ENCODE measurements around the gene IQGAP2.

The IQGAP2 gene

DNA sequence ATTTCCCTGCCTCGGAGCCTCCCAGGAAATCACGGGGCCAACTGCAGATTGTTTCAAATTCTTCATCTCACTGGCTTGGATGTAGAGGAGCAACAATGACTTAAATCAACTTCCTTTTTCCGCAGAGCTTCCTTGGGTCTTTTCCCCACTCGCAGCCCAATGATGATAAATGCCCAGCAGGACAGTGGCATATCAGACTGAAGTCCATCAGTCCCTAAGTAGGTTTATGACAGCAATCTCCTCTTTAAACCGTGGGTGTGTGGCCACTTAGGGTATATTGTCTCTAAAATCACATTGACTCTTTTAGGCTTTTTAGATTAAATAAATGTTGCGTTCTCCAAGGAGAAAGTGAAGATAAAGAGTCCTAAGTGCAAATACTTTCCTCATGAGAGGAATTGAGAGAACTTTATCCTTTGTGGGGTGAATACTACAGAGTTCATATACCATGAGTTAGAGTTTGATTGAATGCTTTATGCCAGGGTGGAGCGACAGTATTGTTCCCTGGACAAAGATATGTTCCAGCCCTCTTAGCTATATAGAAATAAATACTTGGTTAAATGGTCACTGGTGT lies 59.1 kb downstream of the IQGAP2 start:
- 85% methylated on average over 7 of the region's 7 CpGs for WGBS
- H3K27me3 ChIP-seq (ENCODE audit: control insufficient read depth in 1 of 2, insufficient read depth in 1 of 2, low read length in 2 of 2), result peaks cover 5 to 12% of the 10 kb centered on the region in 2 experiments
- no peak overlapping the region for H3K4ac ChIP-seq (ENCODE audit: low read depth in 1 of 2, low read length in 2 of 2)
- H3K23ac ChIP-seq (ENCODE audit: low read length in 2 of 2), result no peak overlapping the region
- no peaks in the 10 kb centered on the region for H3K4me1 ChIP-seq (ENCODE audit: control insufficient read depth, insufficient read depth, low read depth, low read length)
- no peaks in the 10 kb centered on the region for H3K9me3 ChIP-seq (ENCODE audit: control insufficient read depth, low read length)
- no peaks in the 10 kb centered on the region for H3K79me1 ChIP-seq (replicated peaks; ENCODE audit: low read length, poor library complexity, severe bottlenecking)
- no peak overlapping the region for H2BK12ac ChIP-seq (ENCODE audit: low read length in 2 of 2)
- no peak overlapping the region for H3K4me3 ChIP-seq (ENCODE audit: insufficient read depth in 1 of 2, low read depth in 1 of 2, low read length in 2 of 2)
- H2AFZ ChIP-seq (ENCODE audit: low read depth, low read length), result no peak overlapping the region
- H3K9ac ChIP-seq (ENCODE audit: low read length), result no peak overlapping the region
- H2BK15ac ChIP-seq (ENCODE audit: low read depth, poor library complexity, severe bottlenecking), result no peak overlapping the region
- H2BK5ac ChIP-seq (ENCODE audit: low read depth, low read length, poor library complexity, severe bottlenecking), result no peak overlapping the region
- no peak overlapping the region for H2BK120ac ChIP-seq (ENCODE audit: low read depth, low read length)
- H3K4me2 ChIP-seq (ENCODE audit: low read length, poor library complexity, severe bottlenecking), result no peak overlapping the region
- H4K8ac ChIP-seq (ENCODE audit: low read length), result no peak overlapping the region
- no peak overlapping the region for H3K14ac ChIP-seq (ENCODE audit: low read length in 2 of 2)
- no peak for DNase-seq
- H3K36me3 ChIP-seq (ENCODE audit: control insufficient read depth in 1 of 2, insufficient read depth in 2 of 2, low read depth in 1 of 2, low read length in 2 of 2), result no peaks in the 10 kb centered on the region
- no peak overlapping the region for H3K18ac ChIP-seq (ENCODE audit: low read depth in 1 of 2, low read length in 2 of 2)
- H4K91ac ChIP-seq (ENCODE audit: low read length), result no peak overlapping the region
- no peak overlapping the region for H3K27ac ChIP-seq (ENCODE audit: low read length, poor library complexity, severe bottlenecking)
- no peak overlapping the region for H2AK5ac ChIP-seq (ENCODE audit: low read length, severe bottlenecking)

DNA sequence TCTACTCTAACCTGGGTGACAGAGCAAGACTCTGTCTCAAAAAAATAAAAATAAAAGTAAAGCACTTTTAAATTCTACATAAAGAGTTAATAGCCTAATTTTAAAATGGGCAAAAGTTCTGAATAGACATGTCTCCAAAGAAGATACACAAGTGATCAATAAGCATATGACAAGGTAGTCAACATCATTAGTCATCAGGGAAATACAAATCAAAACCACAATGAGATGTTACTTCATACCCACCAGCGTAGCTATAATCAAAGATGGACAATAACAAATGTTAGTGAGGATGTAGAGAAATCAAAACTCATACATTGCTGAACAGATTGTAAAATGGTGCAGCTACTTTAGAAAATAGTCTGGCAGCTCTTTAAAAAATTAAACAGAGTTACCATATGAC lies 64.1 kb downstream of the IQGAP2 start:
- Histone ChIP-seq H3K9me3 (ENCODE audit: control insufficient read depth, low read length) (no peaks in the 10 kb centered on the region), H3K4ac (ENCODE audit: low read depth in 1 of 2, low read length in 2 of 2) (no peak overlapping the region), H2BK120ac (ENCODE audit: low read depth, low read length) (no peak overlapping the region), H3K14ac (ENCODE audit: low read length in 2 of 2) (no peak overlapping the region), H4K91ac (ENCODE audit: low read length) (no peak overlapping the region), H3K9ac (ENCODE audit: low read length) (no peak overlapping the region), H3K18ac (ENCODE audit: low read depth in 1 of 2, low read length in 2 of 2) (no peak overlapping the region), H3K27ac (ENCODE audit: low read length, poor library complexity, severe bottlenecking) (no peak overlapping the region), H2AK5ac (ENCODE audit: low read length, severe bottlenecking) (no peak overlapping the region), H3K79me1 (replicated peaks; ENCODE audit: low read length, poor library complexity, severe bottlenecking) (no peaks in the 10 kb centered on the region), H3K4me3 (ENCODE audit: insufficient read depth in 1 of 2, low read depth in 1 of 2, low read length in 2 of 2) (no peak overlapping the region), H4K8ac (ENCODE audit: low read length) (no peak overlapping the region), H3K23ac (ENCODE audit: low read length in 2 of 2) (no peak overlapping the region), H2AFZ (ENCODE audit: low read depth, low read length) (no peak overlapping the region), H2BK12ac (ENCODE audit: low read length in 2 of 2) (no peak overlapping the region), H3K4me1 (ENCODE audit: control insufficient read depth, insufficient read depth, low read depth, low read length) (no peaks in the 10 kb centered on the region), H3K36me3 (ENCODE audit: control insufficient read depth in 1 of 2, insufficient read depth in 2 of 2, low read depth in 1 of 2, low read length in 2 of 2) (no peaks in the 10 kb centered on the region), H3K4me2 (ENCODE audit: low read length, poor library complexity, severe bottlenecking) (no peak overlapping the region), H2BK15ac (ENCODE audit: low read depth, poor library complexity, severe bottlenecking) (no peak overlapping the region), H2BK5ac (ENCODE audit: low read depth, low read length, poor library complexity, severe bottlenecking) (no peak overlapping the region), H3K27me3 (ENCODE audit: control insufficient read depth in 1 of 2, insufficient read depth in 1 of 2, low read length in 2 of 2) (no peaks in the 10 kb centered on the region)
- DNase-seq, result no peak
- WGBS, result no CpG with 5 or more reads among the region's 1 CpG

DNA sequence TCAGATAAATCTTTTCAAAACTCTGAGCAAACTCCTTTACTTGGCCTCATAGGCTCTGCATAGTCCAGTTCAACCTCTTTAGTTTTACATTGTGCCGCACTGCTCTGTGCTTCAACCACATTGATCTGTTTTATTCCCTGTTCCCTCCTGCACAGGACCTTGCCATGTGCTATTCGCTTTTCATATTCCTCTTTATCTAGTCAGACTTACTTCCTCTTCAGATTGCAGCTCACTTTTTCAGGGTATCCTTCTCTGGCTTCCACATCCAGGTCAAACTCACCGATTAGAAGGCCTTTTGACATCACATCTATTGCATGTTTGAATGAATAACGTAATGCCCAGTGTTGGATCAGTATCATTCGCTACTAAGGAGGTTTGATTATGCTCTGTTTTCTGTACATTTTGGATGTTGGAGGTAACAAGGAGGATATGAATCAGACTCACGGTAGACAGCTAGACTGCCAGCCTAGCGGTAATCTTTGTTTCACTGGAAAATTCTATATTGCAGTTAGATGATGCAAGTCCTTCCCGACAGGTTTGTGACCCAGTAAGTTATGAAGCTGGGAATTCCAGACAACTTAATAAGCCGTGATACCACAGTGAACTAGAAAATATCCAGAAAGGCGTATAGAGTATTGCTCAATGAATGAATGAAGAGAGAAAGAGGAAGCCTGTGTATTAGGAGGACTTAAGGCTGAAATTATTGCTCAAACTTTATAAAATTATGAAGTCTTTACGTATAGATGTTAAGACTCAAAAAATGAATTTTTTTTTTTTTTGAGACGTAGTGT lies 65.7 kb downstream of the IQGAP2 start:
- H2BK12ac ChIP-seq (ENCODE audit: low read length in 2 of 2), result no peak overlapping the region
- H2AFZ ChIP-seq (ENCODE audit: low read depth, low read length), result no peak overlapping the region
- no peak overlapping the region for H3K4me2 ChIP-seq (ENCODE audit: low read length, poor library complexity, severe bottlenecking)
- no peak overlapping the region for H2BK5ac ChIP-seq (ENCODE audit: low read depth, low read length, poor library complexity, severe bottlenecking)
- no peak overlapping the region for H3K27ac ChIP-seq (ENCODE audit: low read length, poor library complexity, severe bottlenecking)
- no peak overlapping the region for H3K14ac ChIP-seq (ENCODE audit: low read length in 2 of 2)
- H3K23ac ChIP-seq (ENCODE audit: low read length in 2 of 2), result no peak overlapping the region
- H3K36me3 ChIP-seq (ENCODE audit: control insufficient read depth in 1 of 2, insufficient read depth in 2 of 2, low read depth in 1 of 2, low read length in 2 of 2), result no peaks in the 10 kb centered on the region
- no peaks in the 10 kb centered on the region for H3K4me1 ChIP-seq (ENCODE audit: control insufficient read depth, insufficient read depth, low read depth, low read length)
- no peak overlapping the region for H4K8ac ChIP-seq (ENCODE audit: low read length)
- WGBS, result 95% methylated on average over 12 of the region's 12 CpGs
- H3K4ac ChIP-seq (ENCODE audit: low read depth in 1 of 2, low read length in 2 of 2), result no peak overlapping the region
- no peaks in the 10 kb centered on the region for H3K9me3 ChIP-seq (ENCODE audit: control insufficient read depth, low read length)
- H3K4me3 ChIP-seq (ENCODE audit: insufficient read depth in 1 of 2, low read depth in 1 of 2, low read length in 2 of 2), result no peak overlapping the region
- no peak overlapping the region for H2BK15ac ChIP-seq (ENCODE audit: low read depth, poor library complexity, severe bottlenecking)
- no peak overlapping the region for H3K18ac ChIP-seq (ENCODE audit: low read depth in 1 of 2, low read length in 2 of 2)
- no peak overlapping the region for H2AK5ac ChIP-seq (ENCODE audit: low read length, severe bottlenecking)
- no peak for DNase-seq
- H3K9ac ChIP-seq (ENCODE audit: low read length), result no peak overlapping the region
- no peak overlapping the region for H2BK120ac ChIP-seq (ENCODE audit: low read depth, low read length)
- no peaks in the 10 kb centered on the region for H3K79me1 ChIP-seq (replicated peaks; ENCODE audit: low read length, poor library complexity, severe bottlenecking)
- no peaks in the 10 kb centered on the region for H3K27me3 ChIP-seq (ENCODE audit: control insufficient read depth in 1 of 2, insufficient read depth in 1 of 2, low read length in 2 of 2)
- no peak overlapping the region for H4K91ac ChIP-seq (ENCODE audit: low read length)

DNA sequence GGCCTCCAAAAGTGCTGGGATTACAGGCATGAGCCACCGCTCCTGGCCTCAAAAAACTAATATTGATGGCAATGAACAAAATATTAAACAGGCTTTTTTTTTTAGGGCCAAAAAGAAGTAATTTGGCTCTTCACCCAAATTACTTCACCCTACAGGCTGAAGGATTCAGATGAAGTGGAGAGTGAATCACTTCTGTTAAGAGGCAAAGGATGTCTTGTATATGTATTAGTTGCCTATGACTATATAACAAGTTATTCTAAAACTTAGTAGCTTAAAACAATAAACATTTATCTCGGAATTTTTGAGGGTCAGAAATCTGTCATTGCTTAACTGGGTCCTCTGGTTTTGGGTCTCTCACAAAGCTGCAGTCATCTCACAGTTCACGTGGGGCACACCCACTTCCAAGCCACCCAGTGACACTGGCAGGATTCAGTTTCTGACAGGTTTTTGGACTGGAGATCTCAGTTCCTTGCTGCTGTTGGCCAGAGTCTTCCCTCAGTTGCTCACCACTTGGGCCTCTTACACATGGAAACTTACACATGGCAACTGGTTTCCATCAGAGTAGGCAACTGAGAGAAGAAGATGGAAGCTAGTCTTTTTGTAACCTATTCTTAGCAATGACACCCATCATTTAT lies 66.7 kb downstream of the IQGAP2 start:
- Histone ChIP-seq H3K9me3 (ENCODE audit: control insufficient read depth, low read length) (no peaks in the 10 kb centered on the region), H3K27me3 (ENCODE audit: control insufficient read depth in 1 of 2, insufficient read depth in 1 of 2, low read length in 2 of 2) (no peaks in the 10 kb centered on the region), H3K36me3 (ENCODE audit: control insufficient read depth in 1 of 2, insufficient read depth in 2 of 2, low read depth in 1 of 2, low read length in 2 of 2) (no peaks in the 10 kb centered on the region), H2AFZ (ENCODE audit: low read depth, low read length) (no peak overlapping the region), H3K27ac (ENCODE audit: low read length, poor library complexity, severe bottlenecking) (no peak overlapping the region), H2BK120ac (ENCODE audit: low read depth, low read length) (no peak overlapping the region), H3K4me1 (ENCODE audit: control insufficient read depth, insufficient read depth, low read depth, low read length) (no peaks in the 10 kb centered on the region), H3K18ac (ENCODE audit: low read depth in 1 of 2, low read length in 2 of 2) (no peak overlapping the region), H4K8ac (ENCODE audit: low read length) (no peak overlapping the region), H4K91ac (ENCODE audit: low read length) (no peak overlapping the region), H3K4me3 (ENCODE audit: insufficient read depth in 1 of 2, low read depth in 1 of 2, low read length in 2 of 2) (no peak overlapping the region), H3K14ac (ENCODE audit: low read length in 2 of 2) (no peak overlapping the region), H2BK12ac (ENCODE audit: low read length in 2 of 2) (no peak overlapping the region), H3K9ac (ENCODE audit: low read length) (no peak overlapping the region), H3K23ac (ENCODE audit: low read length in 2 of 2) (no peak overlapping the region), H2AK5ac (ENCODE audit: low read length, severe bottlenecking) (no peak overlapping the region), H3K4me2 (ENCODE audit: low read length, poor library complexity, severe bottlenecking) (no peak overlapping the region), H2BK15ac (ENCODE audit: low read depth, poor library complexity, severe bottlenecking) (no peak overlapping the region), H3K79me1 (replicated peaks; ENCODE audit: low read length, poor library complexity, severe bottlenecking) (no peaks in the 10 kb centered on the region), H2BK5ac (ENCODE audit: low read depth, low read length, poor library complexity, severe bottlenecking) (no peak overlapping the region), H3K4ac (ENCODE audit: low read depth in 1 of 2, low read length in 2 of 2) (no peak overlapping the region)
- WGBS, result 76% methylated on average over 2 of the region's 3 CpGs
- DNase-seq, result no peak
